Measurements from ENCODE around the gene GRIFIN. TPM values are rescaled to one million over a fixed set of nuclear protein-coding genes. Genes with fewer than 3 reads are reported as not detected.

Gene GRIFIN
- total RNA-seq, 1 experiment from 2014 or later: not detected

DNA sequence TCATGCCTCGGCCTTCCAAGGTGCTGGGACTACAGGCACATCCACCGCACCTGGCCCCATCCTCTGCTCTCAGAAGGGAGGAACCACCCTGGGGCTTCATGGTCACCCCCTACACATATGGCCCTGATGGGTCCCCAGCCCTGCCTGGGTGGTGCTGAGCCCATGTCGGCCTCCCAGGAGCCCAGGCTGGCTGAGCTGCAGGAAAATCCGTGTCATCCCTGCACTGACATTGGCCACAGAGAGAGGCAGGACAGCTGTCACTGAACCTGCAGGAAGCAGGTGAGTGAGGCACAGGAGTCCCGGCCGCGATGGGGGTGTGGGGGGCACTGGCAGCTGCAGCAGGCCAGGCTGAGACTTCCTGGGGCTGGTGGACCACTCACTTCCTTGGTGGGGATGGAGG, 8.0 kb downstream of the GRIFIN start:
- Histone ChIP-seq H3F3A (ENCODE audit: low read length, unreplicated experiment) (no peaks in the 10 kb centered on the region), H3K4me1 (ENCODE audit: insufficient read depth, low read length) (peaks cover 4% of the 10 kb centered on the region; the same call in 1 of the 2 replicates), H3K36me3 (ENCODE audit: low read depth, low read length) (no peaks in the 10 kb centered on the region), H3K9me3 (ENCODE audit: low read length) (no peaks in the 10 kb centered on the region), H3K4me3 (ENCODE audit: low read length) (no peak overlapping the region), H3K4me2 (ENCODE audit: low read length) (no peak overlapping the region), H3K27ac (ENCODE audit: low read length) (no peak overlapping the region), H4K20me1 (ENCODE audit: low read length) (no peaks in the 10 kb centered on the region), H3K79me2 (ENCODE audit: low read length) (no peaks in the 10 kb centered on the region), H3K27me3 (ENCODE audit: low read length) (no peaks in the 10 kb centered on the region), H2AFZ (ENCODE audit: low read length) (no peak overlapping the region), H3K9me2 (replicated peaks; ENCODE audit: low read length) (no peaks in the 10 kb centered on the region), H3K9ac (ENCODE audit: low read length) (no peak overlapping the region)
- intact Hi-C loops (cut with micrococcal nuclease): no loop called here
- BruUV-seq (replicated peaks): no TSS peak
- CTCF ChIA-PET: interaction anchor here (0.5 to 1.5 kb wide), 7 partner anchors 17 to 84 kb away, joined by 3 to 46 read pairs (median 5); no protein-coding TSS in a partner anchor
- POLR2A ChIA-PET (ENCODE audit: unreplicated experiment): no interaction called here
- DNase-seq (no peak), ATAC-seq (no peak)
- no peak for TF ChIP-seq EZH2phosphoT487 (IDR thresholded peaks at IDR 0.05; ENCODE audit: borderline replicate concordance, low read length)
- TF ChIP-seq EZH2 (IDR thresholded peaks at IDR 0.05; ENCODE audit: low read length, unreplicated experiment): no peak
- no peak for TF ChIP-seq CTCF (conservative IDR thresholded peaks at IDR 0.05; ENCODE audit: low read depth, low read length)

DNA sequence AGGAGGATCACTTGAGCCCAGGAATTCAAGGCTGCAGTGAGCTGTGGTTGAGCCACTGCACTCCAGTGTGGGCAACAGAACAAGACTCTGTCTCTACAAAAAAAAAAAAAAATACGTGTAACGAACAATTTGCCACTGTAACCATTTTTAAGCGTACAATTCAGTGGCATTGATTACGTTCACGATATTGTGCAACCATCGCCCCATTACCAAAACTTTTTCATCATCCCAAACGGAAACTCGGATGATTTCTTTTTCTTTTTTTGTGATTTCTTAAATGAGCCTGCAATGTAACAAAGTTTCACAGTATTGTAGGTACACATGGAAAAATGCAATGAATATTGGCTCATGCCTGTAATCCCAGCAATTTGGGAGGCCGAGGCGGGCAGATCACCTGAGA, 9.5 kb downstream of the GRIFIN start:
- Histone ChIP-seq H3K9me2 (replicated peaks; ENCODE audit: low read length) (no peaks in the 10 kb centered on the region), H3K36me3 (ENCODE audit: low read depth, low read length) (no peaks in the 10 kb centered on the region), H3K4me2 (ENCODE audit: low read length) (no peak overlapping the region), H3K9me3 (ENCODE audit: low read length) (no peaks in the 10 kb centered on the region), H4K20me1 (ENCODE audit: low read length) (no peaks in the 10 kb centered on the region), H3K4me3 (ENCODE audit: low read length) (no peak overlapping the region), H3K4me1 (ENCODE audit: insufficient read depth, low read length) (peaks cover 4% of the 10 kb centered on the region; the same call in 1 of the 2 replicates), H2AFZ (ENCODE audit: low read length) (no peak overlapping the region), H3K9ac (ENCODE audit: low read length) (no peak overlapping the region), H3K79me2 (ENCODE audit: low read length) (no peaks in the 10 kb centered on the region), H3K27ac (ENCODE audit: low read length) (no peak overlapping the region), H3K27me3 (ENCODE audit: low read length) (no peaks in the 10 kb centered on the region), H3F3A (ENCODE audit: low read length, unreplicated experiment) (no peaks in the 10 kb centered on the region)
- POLR2A ChIA-PET (ENCODE audit: unreplicated experiment): no interaction called here
- TF ChIP-seq EZH2phosphoT487 (IDR thresholded peaks at IDR 0.05; ENCODE audit: borderline replicate concordance, low read length) (no peak), EZH2 (IDR thresholded peaks at IDR 0.05; ENCODE audit: low read length, unreplicated experiment) (no peak), CTCF (conservative IDR thresholded peaks at IDR 0.05; ENCODE audit: low read depth, low read length) (no peak)
- DNase-seq (no peak), ATAC-seq (no peak)
- CTCF ChIA-PET: interaction anchor here (0.8 kb wide), 1 partner anchor 15 kb away, joined by 3 read pairs; no protein-coding TSS in a partner anchor
- intact Hi-C loops (cut with micrococcal nuclease): no loop called here
- no TSS peak for BruUV-seq (replicated peaks)

GRCh38 chr7:2465928-2466327, 10.3 kb downstream of the GRIFIN start:
- Histone ChIP-seq H3K4me2 (ENCODE audit: low read length) (no peak overlapping the region), H3K4me3 (ENCODE audit: low read length) (no peak overlapping the region)
- TF ChIP-seq CTCF (conservative IDR thresholded peaks at IDR 0.05; ENCODE audit: low read depth, low read length) (no peak), EZH2 (IDR thresholded peaks at IDR 0.05; ENCODE audit: low read length, unreplicated experiment) (no peak), EZH2phosphoT487 (IDR thresholded peaks at IDR 0.05; ENCODE audit: borderline replicate concordance, low read length) (no peak)

More at GRCh38 chr7:2465928-2466327, 10.3 kb downstream of the GRIFIN start:
- H3K27ac ChIP-seq (ENCODE audit: low read length): no peak overlapping the region
- H3K9me3 ChIP-seq (ENCODE audit: low read length): no peaks in the 10 kb centered on the region
- no peaks in the 10 kb centered on the region for H3F3A ChIP-seq (ENCODE audit: low read length, unreplicated experiment)
- H3K9me2 ChIP-seq (replicated peaks; ENCODE audit: low read length): no peaks in the 10 kb centered on the region
- intact Hi-C loops (cut with micrococcal nuclease): no loop called here
- no TSS peak for BruUV-seq (replicated peaks)
- H3K4me1 ChIP-seq (ENCODE audit: insufficient read depth, low read length): 0 out of 2 replicates have a peak, but pooled peaks cover under 1% of the 10 kb centered on the region
- no peaks in the 10 kb centered on the region for H4K20me1 ChIP-seq (ENCODE audit: low read length)
- no peak for DNase-seq
- CTCF ChIA-PET: no interaction called here
- no peaks in the 10 kb centered on the region for H3K79me2 ChIP-seq (ENCODE audit: low read length)
- POLR2A ChIA-PET (ENCODE audit: unreplicated experiment): no interaction called here
- H3K27me3 ChIP-seq (ENCODE audit: low read length): no peaks in the 10 kb centered on the region
- ATAC-seq: no peak
- H3K36me3 ChIP-seq (ENCODE audit: low read depth, low read length): no peaks in the 10 kb centered on the region
- no peak overlapping the region for H2AFZ ChIP-seq (ENCODE audit: low read length)
- H3K9ac ChIP-seq (ENCODE audit: low read length): no peak overlapping the region

Data from PC-3 (cell line).